Upper lobe of right lung (tissue), 1 donor: ENCODE data around the gene MBOAT2. TPM values are rescaled to one million over a fixed set of nuclear protein-coding genes. Genes with fewer than 3 reads are reported as not detected.
A peak's percentile ranks its signal among the peaks of the same experiment; 100 is the strongest.

Experiments
- ATAC-seq: fragments of 200-7000 bp; cut with Tn5 transposase; one replicate; pipeline ENCODE4 v1.9.1; 2020; ENCODE audit warnings: mild to moderate bottlenecking, moderate library complexity
- DNase-seq: peaks from one replicate; pipeline ENCODE4 v3.0.0-alpha.2; 2020
- H3K27ac ChIP-seq: fragments of 200-600 bp; one replicate; pipeline ENCODE4 v1.8.0; 2022
- H3K27me3 ChIP-seq: fragments of 200-600 bp; one replicate; pipeline ENCODE4 v1.8.0; 2022; ENCODE audit warnings: mild to moderate bottlenecking
- H3K36me3 ChIP-seq: fragments of 200-600 bp; one replicate; pipeline ENCODE4 v1.8.0; 2022
- H3K4me1 ChIP-seq: fragments of 200-600 bp; one replicate; pipeline ENCODE4 v1.8.0; 2022
- H3K4me3 ChIP-seq: fragments of 200-600 bp; one replicate; pipeline ENCODE4 v1.8.0; 2022; ENCODE audit warnings: mild to moderate bottlenecking
- H3K9me3 ChIP-seq: fragments of 200-600 bp; one replicate; pipeline ENCODE4 v1.8.0; 2022
- CTCF ChIP-seq: fragments of 200-600 bp; IDR thresholded peaks from one replicate; pipeline ENCODE4 v1.8.0; 2022; ENCODE audit warnings: antibody characterized with exemption
- intact Hi-C: fragments of 100-400 bp; cut with DNase I; formaldehyde crosslinking; loops from one replicate; pipeline ENCODE4 v1.11.0; 2022
- total RNA-seq: library from RNA; stranded (reverse); fragmentation: NEBNext Ultra II Directional; extraction: Animal tissue kit (Norgen Biotek cat#: 25700); gene quantifications from one replicate; pipeline ENCODE4 v1.2.1, GENCODE V29; 2021
- donor health status: DM: no; HTN: yes; CAD: no; lungs with severe emphysema.

The MBOAT2 gene
- total RNA-seq, 1 donor from 2014 or later: 31.4 TPM

- no peak for TF ChIP-seq CTCF
- peak; percentile 47 for ATAC-seq
Observed at GRCh38 chr2:8957628-8958027, 45.9 kb downstream of the MBOAT2 start.

GRCh38 chr2:8956774-8957173 lies 46.7 kb downstream of the MBOAT2 start:
- intact Hi-C loops: no loop called here
- Histone ChIP-seq H3K4me1 (no peaks in the 10 kb centered on the region), H3K27me3 (no peaks in the 10 kb centered on the region), H3K9me3 (peaks cover 11% of the 10 kb centered on the region), H3K36me3 (no peaks in the 10 kb centered on the region), H3K27ac (no peak overlapping the region), H3K4me3 (no peak overlapping the region)
- ATAC-seq (no peak), DNase-seq (no peak)
- no peak for TF ChIP-seq CTCF

More at GRCh38 chr2:8957628-8958027, 45.9 kb downstream of the MBOAT2 start:
- no peak for DNase-seq
- no peaks in the 10 kb centered on the region for H3K4me1 ChIP-seq
- H3K36me3 ChIP-seq: no peaks in the 10 kb centered on the region
- no peak overlapping the region for H3K4me3 ChIP-seq
- H3K27me3 ChIP-seq: no peaks in the 10 kb centered on the region
- peaks cover 11% of the 10 kb centered on the region for H3K9me3 ChIP-seq
- no peak overlapping the region for H3K27ac ChIP-seq
- intact Hi-C loops: no loop called here

- H3K4me3 ChIP-seq: no peak overlapping the region
- no peak for DNase-seq
- H3K36me3 ChIP-seq: no peaks in the 10 kb centered on the region
- peaks cover 11% of the 10 kb centered on the region for H3K9me3 ChIP-seq
- no peak overlapping the region for H3K27ac ChIP-seq
- H3K4me1 ChIP-seq: no peaks in the 10 kb centered on the region
- no peaks in the 10 kb centered on the region for H3K27me3 ChIP-seq
- ATAC-seq: no peak
- intact Hi-C loops: no loop called here
- no peak for TF ChIP-seq CTCF
Observed at GRCh38 chr2:8954990-8955389, 48.5 kb downstream of the MBOAT2 start.

GRCh38 chr2:8953525-8953924 lies 50.0 kb downstream of the MBOAT2 start:
- no peaks in the 10 kb centered on the region for H3K27me3 ChIP-seq
- ATAC-seq (no peak), DNase-seq (no peak)
- intact Hi-C loops: no loop called here
- H3K4me3 ChIP-seq: no peak overlapping the region
- no peaks in the 10 kb centered on the region for H3K4me1 ChIP-seq
- no peak overlapping the region for H3K27ac ChIP-seq
- no peaks in the 10 kb centered on the region for H3K36me3 ChIP-seq
- no peak for TF ChIP-seq CTCF
- peaks cover 11% of the 10 kb centered on the region for H3K9me3 ChIP-seq

- no peak for TF ChIP-seq CTCF
- no peak overlapping the region for H3K27ac ChIP-seq
- no peaks in the 10 kb centered on the region for H3K36me3 ChIP-seq
- ATAC-seq (no peak), DNase-seq (no peak)
- no peak overlapping the region for H3K4me3 ChIP-seq
- H3K4me1 ChIP-seq: no peaks in the 10 kb centered on the region
- no peaks in the 10 kb centered on the region for H3K9me3 ChIP-seq
- no peaks in the 10 kb centered on the region for H3K27me3 ChIP-seq
- intact Hi-C loops: no loop called here
Observed at GRCh38 chr2:8939486-8940114, 63.9 kb downstream of the MBOAT2 start.

- no peak for DNase-seq
- TF ChIP-seq CTCF: no peak
- intact Hi-C loops: no loop called here
- Histone ChIP-seq H3K36me3 (no peaks in the 10 kb centered on the region), H3K4me1 (no peaks in the 10 kb centered on the region), H3K27me3 (no peaks in the 10 kb centered on the region), H3K4me3 (no peak overlapping the region), H3K9me3 (no peaks in the 10 kb centered on the region), H3K27ac (no peak overlapping the region)
- ATAC-seq: no peak
Observed at GRCh38 chr2:8938384-8938783, 65.1 kb downstream of the MBOAT2 start.
